ENCODE measurements around the gene CD27.
"Not testable (repeated sequence)": the region's sequence is repeated elsewhere in the genome, so short reads cannot be mapped to it uniquely, and the experiment has no call there.

Gene CD27

GRCh38 chr12:6461401-6462233 lies 16.9 kb downstream of the CD27 start:
- DNase-seq: no peak

- DNase-seq: no peak
Observed at GRCh38 chr12:6462234-6462995, 17.7 kb downstream of the CD27 start.

GRCh38 chr12:6463216-6463615 lies 18.5 kb downstream of the CD27 start:
- DNase-seq: no peak

- no peak for DNase-seq
Observed at GRCh38 chr12:6463858-6464257, 19.1 kb downstream of the CD27 start.

GRCh38 chr12:6464531-6464930 lies 19.8 kb downstream of the CD27 start:
- DNase-seq: no peak

- DNase-seq: no peak
Observed at GRCh38 chr12:6465467-6466183, 20.9 kb downstream of the CD27 start.

- DNase-seq: no peak
Observed at GRCh38 chr12:6466184-6466573, 21.4 kb downstream of the CD27 start.

- not testable (repeated sequence) for DNase-seq
Observed at GRCh38 chr12:6466751-6467150, 22.0 kb downstream of the CD27 start.

- not testable (repeated sequence) for DNase-seq
Observed at GRCh38 chr12:6467571-6468282, 23.0 kb downstream of the CD27 start.

- DNase-seq: no peak
Observed at GRCh38 chr12:6468283-6468575, 23.5 kb downstream of the CD27 start.

GRCh38 chr12:6469092-6469491 lies 24.3 kb downstream of the CD27 start:
- DNase-seq: no peak

- DNase-seq: no peak
Observed at GRCh38 chr12:6469609-6470374, 25.0 kb downstream of the CD27 start.

GRCh38 chr12:6470375-6471163 lies 25.8 kb downstream of the CD27 start, which contains the start of gene VAMP1:
VAMP1 (minus strand) TSS chr12:6470677; CDS start chr12:6470531, 146 bp downstream.
- peak; percentile 81 for DNase-seq

- no peak for DNase-seq
Observed at GRCh38 chr12:6471989-6472360, 27.2 kb downstream of the CD27 start.

GRCh38 chr12:6472491-6472890 lies 27.7 kb downstream of the CD27 start:
- no peak for DNase-seq

GRCh38 chr12:6475233-6475975 lies 30.6 kb downstream of the CD27 start:
- DNase-seq: not testable (repeated sequence)

- DNase-seq: no peak
Observed at GRCh38 chr12:6476489-6476888, 31.7 kb downstream of the CD27 start.

- not testable (repeated sequence) for DNase-seq
Observed at GRCh38 chr12:6477601-6478377, 33.0 kb downstream of the CD27 start.

GRCh38 chr12:6478416-6478815 lies 33.7 kb downstream of the CD27 start:
- DNase-seq: no peak

GRCh38 chr12:6488240-6488639 lies 43.5 kb downstream of the CD27 start:
- no peak for DNase-seq
